Measurements from ENCODE around the gene ATAD5. TPM values are rescaled to one million over a fixed set of nuclear protein-coding genes. Genes with fewer than 3 reads are reported as not detected.
A peak's percentile ranks its signal among the peaks of the same experiment; 100 is the strongest.

The ATAD5 gene
- total and polyA plus RNA-seq, 2 of the 13 experiments (the other 11 are each of a cell fraction or from before 2014, with no cell fraction given): 1.8 to 10.7 TPM

- TF ChIP-seq ZNF512B (CRISPR knock-in tag; IDR thresholded peaks at IDR 0.05; ENCODE audit: borderline replicate concordance) (no peak), ZNF44 (CRISPR knock-in tag; IDR thresholded peaks at IDR 0.05) (no peak), MATR3 (CRISPR knock-in tag; IDR thresholded peaks at IDR 0.05) (no peak), MXD4 (CRISPR knock-in tag; IDR thresholded peaks at IDR 0.05) (peak; percentile 25; the same call in 1 of the 2 replicates), JDP2 (CRISPR knock-in tag; IDR thresholded peaks at IDR 0.05; ENCODE audit: borderline replicate concordance) (no peak), AFF4 (CRISPR knock-in tag; IDR thresholded peaks at IDR 0.05) (no peak), ZNF616 (CRISPR knock-in tag; IDR thresholded peaks at IDR 0.05; ENCODE audit: low read depth) (0 out of 2 replicates have a peak, but pooled peaks have one; percentile 65), JARID2 (CRISPR knock-in tag; IDR thresholded peaks at IDR 0.05; ENCODE audit: insufficient replicate concordance) (no peak), CBX5 (CRISPR knock-in tag; IDR thresholded peaks at IDR 0.05; ENCODE audit: borderline replicate concordance) (no peak), ATAD3A (CRISPR knock-in tag; IDR thresholded peaks at IDR 0.05) (no peak), ATF7-NPFF (CRISPR knock-in tag; IDR thresholded peaks at IDR 0.05; ENCODE audit: low read depth) (peak; percentile 50; the same call in 1 of the 2 replicates), NR2F6 (IDR thresholded peaks at IDR 0.05) (no peak), NR2F6 (CRISPR knock-in tag; IDR thresholded peaks at IDR 0.05) (no peak), POGK (CRISPR knock-in tag; conservative IDR thresholded peaks at IDR 0.05) (peak; percentile 57; the same call in 1 of the 2 replicates), ASH2L (IDR thresholded peaks at IDR 0.05; ENCODE audit: insufficient read length, low read depth, low read length) (peak; percentile 84), MYC (CRISPR knock-in tag; IDR thresholded peaks at IDR 0.05; ENCODE audit: borderline replicate concordance) (peak; percentile 85; the same call in 1 of the 2 replicates), ZNF619 (CRISPR knock-in tag; IDR thresholded peaks at IDR 0.05) (0 out of 2 replicates have a peak, but pooled peaks have one; percentile 38)
Measured at GRCh38 chr17:30824356-30825145, 7.2 kb upstream of the ATAD5 start, which contains the start of gene CRLF3 (continued).

Measured in HepG2 (cell line).